GM13977 (cell line): ENCODE measurements around the gene ANO2.

ENCODE experiments used
- DNase-seq: peaks from one replicate; pipeline ENCODE4 v3.0.0; 2012; ENCODE audit warnings: low spot score
- CTCF ChIP-seq: IDR thresholded peaks from 2 replicates; pipeline ENCODE4 v1.5.1; 2012; ENCODE audit warnings: mild to moderate bottlenecking, control low read depth; ENCODE audit not compliant: insufficient read depth; ENCODE audit errors: extremely low read depth, missing control alignments
- in situ Hi-C: fragments of 300-500 bp; cut with MboI; formaldehyde crosslinking; loops from one replicate; pipeline ENCODE4 v1.12.0; 2022; ENCODE audit warnings: low sequenced_read_pairs, low pct_unique_long_range_greater_than_20kb, mixed read lengths, inconsistent platforms; ENCODE audit not compliant: unreplicated experiment

Gene ANO2

GRCh38 chr12:5561846-5562245 lies 383.2 kb downstream of the ANO2 start:
- in situ Hi-C loops: no loop called here
- TF ChIP-seq CTCF: no peak
- no peak for DNase-seq

- in situ Hi-C loops: no loop called here
- DNase-seq: no peak
- TF ChIP-seq CTCF: no peak
Observed at GRCh38 chr12:5561057-5561456, 384.0 kb downstream of the ANO2 start.

GRCh38 chr12:5560265-5560664 lies 384.8 kb downstream of the ANO2 start:
- TF ChIP-seq CTCF: no peak
- in situ Hi-C loops: no loop called here
- no peak for DNase-seq

- TF ChIP-seq CTCF: no peak
- DNase-seq: no peak
- in situ Hi-C loops: no loop called here
Observed at GRCh38 chr12:5557906-5558305, 387.2 kb downstream of the ANO2 start.

GRCh38 chr12:5556946-5557673 lies 387.9 kb downstream of the ANO2 start:
- in situ Hi-C loops: no loop called here

GRCh38 chr12:5556033-5556614 lies 388.9 kb downstream of the ANO2 start:
- in situ Hi-C loops: no loop called here
- DNase-seq: no peak
- TF ChIP-seq CTCF: peak; percentile 44

More at GRCh38 chr12:5556946-5557673, 387.9 kb downstream of the ANO2 start:
- DNase-seq: no peak
- no peak for TF ChIP-seq CTCF
